Liver (tissue), 9 donors: ENCODE measurements around the gene OLFML1. TPM values are rescaled to one million over a fixed set of nuclear protein-coding genes. Genes with fewer than 3 reads are reported as not detected.

ENCODE experiments used
- DNase-seq: peaks from one replicate; pipeline ENCODE4 v3.0.0-alpha.2; 2017; ENCODE audit warnings: low spot score
- H3K27ac ChIP-seq, 2 donors: one replicate each; pipeline ENCODE4 v1.7.0; 2013; ENCODE audit warnings: inconsistent platforms in 2 of 2, low read length in 2 of 2, control low read depth in 1 of 2, low read depth in 1 of 2, mild to moderate bottlenecking in 1 of 2
- H3K27me3 ChIP-seq, 4 donors: one replicate each; pipeline versions ENCODE4 v1.6.1 to v1.7.0; 2013; ENCODE audit warnings: low read length in 3 of 4, inconsistent platforms in 1 of 4, mild to moderate bottlenecking in 1 of 4, moderate library complexity in 1 of 4; ENCODE audit not compliant: control insufficient read depth in 4 of 4, insufficient read depth in 4 of 4
- H3K36me3 ChIP-seq, 4 donors: one replicate each; pipeline versions ENCODE4 v1.6.1 to v1.7.0; 2013; ENCODE audit warnings: low read length in 3 of 4, mild to moderate bottlenecking in 3 of 4, low read depth in 1 of 4, moderate library complexity in 1 of 4; ENCODE audit not compliant: control insufficient read depth in 4 of 4, insufficient read depth in 3 of 4
- H3K4me1 ChIP-seq, 4 donors: one replicate each; pipeline versions ENCODE4 v1.6.1 to v1.7.0; 2013; ENCODE audit warnings: low read length in 3 of 4, mild to moderate bottlenecking in 3 of 4, moderate library complexity in 1 of 4; ENCODE audit not compliant: control insufficient read depth in 4 of 4, insufficient read depth in 4 of 4
- H3K4me3 ChIP-seq, 3 donors: one replicate each; pipeline versions ENCODE4 v1.6.1 to v1.7.0; 2013; ENCODE audit warnings: low read length in 3 of 3, control low read depth in 1 of 3, low read depth in 1 of 3, mild to moderate bottlenecking in 1 of 3
- H3K9ac ChIP-seq, 2 donors: one replicate each; pipeline ENCODE4 v1.7.0; 2013; ENCODE audit warnings: low read length in 2 of 2, mild to moderate bottlenecking in 2 of 2, moderate library complexity in 2 of 2, control low read depth in 1 of 2, low read depth in 1 of 2
- H3K9me3 ChIP-seq, 4 donors: one replicate each; pipeline versions ENCODE4 v1.6.1 to v1.7.0; 2013; ENCODE audit warnings: low read length in 3 of 4; ENCODE audit not compliant: control insufficient read depth in 4 of 4
- ATF3 ChIP-seq: IDR thresholded peaks from 2 replicates; pipeline ENCODE4 v1.6.1; 2016; ENCODE audit warnings: antibody characterized with exemption
- EGR1 ChIP-seq, 2 donors: IDR thresholded peaks; 2 replicates each; pipeline ENCODE4 v1.6.1; 2016 to 2018; ENCODE audit warnings: antibody characterized with exemption in 2 of 2, low read depth in 2 of 2
- FOXA1 ChIP-seq: IDR thresholded peaks from 2 replicates; pipeline ENCODE4 v1.6.1; 2016; ENCODE audit warnings: antibody characterized with exemption
- FOXA2 ChIP-seq: IDR thresholded peaks from 2 replicates; pipeline ENCODE4 v1.6.1; 2016; ENCODE audit warnings: antibody characterized with exemption
- GABPA ChIP-seq, 2 donors: IDR thresholded peaks in 1 of 2; conservative IDR thresholded peaks in 1 of 2; 2 replicates each; pipeline ENCODE4 v1.6.1; 2016; ENCODE audit warnings: antibody characterized with exemption in 2 of 2, mild to moderate bottlenecking in 1 of 2, moderate library complexity in 1 of 2
- HNF4A ChIP-seq, 2 donors: conservative IDR thresholded peaks; 2 replicates each; pipeline ENCODE4 v1.6.1; 2016; ENCODE audit warnings: antibody characterized with exemption in 2 of 2, mild to moderate bottlenecking in 2 of 2
- HNF4G ChIP-seq: IDR thresholded peaks from 2 replicates; pipeline ENCODE4 v1.6.1; 2016; ENCODE audit warnings: antibody characterized with exemption
- JUND ChIP-seq, 2 donors: IDR thresholded peaks; 2 replicates each; pipeline ENCODE4 v1.6.1; 2016; ENCODE audit warnings: antibody characterized with exemption in 2 of 2
- NR2F2 ChIP-seq: IDR thresholded peaks from 2 replicates; pipeline ENCODE4 v1.6.1; 2016; ENCODE audit warnings: antibody characterized with exemption
- RAD21 ChIP-seq, 2 donors: IDR thresholded peaks; 2 replicates each; pipeline ENCODE4 v1.6.1; 2016; ENCODE audit warnings: antibody characterized with exemption in 2 of 2, mild to moderate bottlenecking in 2 of 2
- REST ChIP-seq: IDR thresholded peaks from 2 replicates; pipeline ENCODE4 v1.6.1; 2016; ENCODE audit warnings: antibody characterized with exemption, mild to moderate bottlenecking
- RXRA ChIP-seq, 2 donors: IDR thresholded peaks; 2 replicates each; pipeline ENCODE4 v1.6.1; 2017 to 2018; ENCODE audit warnings: antibody characterized with exemption in 2 of 2, mild to moderate bottlenecking in 1 of 2
- SP1 ChIP-seq: IDR thresholded peaks from 2 replicates; pipeline ENCODE4 v1.6.1; 2018; ENCODE audit warnings: antibody characterized with exemption, mild to moderate bottlenecking
- TAF1 ChIP-seq: conservative IDR thresholded peaks from 2 replicates; pipeline ENCODE4 v1.6.1; 2016; ENCODE audit warnings: antibody characterized with exemption, mild to moderate bottlenecking
- YY1 ChIP-seq: IDR thresholded peaks from 2 replicates; pipeline ENCODE4 v1.6.1; 2016; ENCODE audit warnings: antibody characterized with exemption, mild to moderate bottlenecking
- WGBS: extraction: QIAGEN DNeasy Blood & Tissue Kit; methylation state at CpG from one replicate; pipeline ENCODE4 v1.1.7; 2013; 5-methylcytosine and 5-hydroxymethylcytosine counted together
- polyA plus RNA-seq, 2 donors: library from polyadenylated mRNA; stranded (reverse) in 1 of 2; unstranded in 1 of 2; fragments of 200-250 nt in 1 of 2; fragments of >200 nt in 1 of 2; fragmentation: Nextera tagmentation in 1 of 2; extraction: Ambion mirVana in 1 of 2; gene quantifications; one replicate each; pipeline versions ENCODE4 v1.2.1 to v1.2.3, GENCODE V29; 2013 to 2015
- total RNA-seq, 2 donors: library from RNA; depleted of rRNA; stranded (reverse); fragments of >200 nt; gene quantifications; one replicate each; pipeline ENCODE4 v1.2.3, GENCODE V29; 2014
- TF ChIP-seq, protein P1 (sequence below): fragments of 150-350 bp; IDR thresholded peaks from 2 replicates; pipeline ENCODE4 v1.5.1; 2017; ENCODE audit warnings: improper control_type of control experiment, low read depth, low read length; ENCODE audit not compliant: missing input control
- TF ChIP-seq, protein P2 (sequence below): IDR thresholded peaks from 2 replicates; pipeline ENCODE4 v1.6.1; 2016; ENCODE audit warnings: antibody characterized with exemption
- TF ChIP-seq, protein P3 (sequence below): IDR thresholded peaks from 2 replicates; pipeline ENCODE4 v1.6.1; 2016; ENCODE audit warnings: antibody characterized with exemption
- donor health status: healthy.
- donor health status: healthy.
- donor health status: healthy.
- donor health status: healthy.
- donor health status: healthy.

The OLFML1 gene
- total and polyA plus RNA-seq, 4 donors = 2.8 to 4.2 (median 2.9) TPM

DNA sequence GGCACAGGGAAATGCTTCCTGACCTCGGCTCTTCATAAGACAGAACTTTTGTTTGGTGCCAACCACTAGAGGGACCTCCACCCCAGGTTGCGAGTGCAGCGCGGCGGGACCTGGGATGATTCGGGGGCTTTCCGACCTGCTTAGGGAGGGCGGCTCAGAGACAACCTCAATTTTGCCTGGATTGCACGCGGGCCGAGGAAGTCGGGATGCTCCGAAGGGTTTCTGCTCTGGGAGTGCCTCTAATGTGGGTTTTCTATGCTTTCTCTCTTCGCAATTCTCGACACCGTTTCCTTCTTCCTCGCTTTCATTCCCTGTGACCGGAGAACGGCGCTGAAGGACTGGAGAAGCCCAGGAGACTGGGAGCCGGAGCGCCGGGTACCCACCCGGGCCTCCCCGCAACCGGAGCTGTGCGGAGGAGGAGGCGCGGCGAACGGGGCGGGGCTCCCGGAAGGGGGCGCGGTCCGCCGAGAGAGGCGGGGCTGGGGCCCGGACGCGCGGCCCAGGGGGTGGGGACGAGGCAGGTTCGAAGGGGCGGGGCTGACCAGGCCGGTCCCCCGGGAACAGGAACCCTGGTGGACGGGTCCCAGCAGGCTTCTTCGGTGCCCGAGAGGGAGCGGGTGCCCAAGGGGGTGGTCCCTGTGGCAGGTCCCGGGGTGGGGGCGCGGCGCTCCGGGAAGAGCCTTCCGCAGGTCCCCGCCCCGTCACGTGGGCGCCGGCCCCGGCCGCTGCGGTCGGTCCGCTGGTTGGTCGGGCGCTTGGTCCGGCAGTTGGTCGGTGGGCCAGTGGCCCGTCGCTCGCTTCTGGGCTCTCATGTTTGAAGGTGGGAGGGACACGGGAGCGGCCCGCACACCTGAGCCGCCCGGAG is 28.2 kb downstream of the OLFML1 start, which contains the start of gene PPFIBP2:
Gene PPFIBP2, plus strand, starts transcription at position 766 of the 865 bp plus-strand sequence. CDS start 35,477 bp downstream, outside the sequence.
- Histone ChIP-seq H3K4me3 (peak within 1 kb of the TSS; percentile 77 to 88 (median 87)), H3K27ac (peak within 1 kb of the TSS; percentile 82 to 87), H3K36me3 (no peaks in the 10 kb centered on the region), H3K9ac (peak within 1 kb of the TSS; percentile 79 to 87), H3K9me3 (no peaks in the 10 kb centered on the region), H3K27me3 (no peaks in the 10 kb centered on the region), H3K4me1 (peaks cover 13 to 48% (median 37%) of the 10 kb centered on the region in 4 donors)
- peak; percentile 87 for DNase-seq
- WGBS = under 1% methylated on average over 79 of the region's 79 CpGs
- TF ChIP-seq HNF4G (no peak), TAF1 (peak; percentile 30), FOXA2 (no peak), GABPA (IDR thresholded peaks at IDR 0.05 in 1 of 2, conservative IDR thresholded peaks at IDR 0.05 in 1 of 2) (no peak), HNF4A (conservative IDR thresholded peaks at IDR 0.05) (peak in 1 of 2 donors; percentile 46), ATF3 (no peak), FOXA1 (no peak), REST (peak; percentile 31), RXRA (IDR thresholded peaks at IDR 0.05) (peak in 1 of 2 donors; percentile 16), EGR1 (IDR thresholded peaks at IDR 0.05; ENCODE audit: low read depth in 2 of 2) (no peak), RAD21 (IDR thresholded peaks at IDR 0.05) (peak; percentile 83 to 90), SP1 (peak; percentile 18), YY1 (no peak), JUND (IDR thresholded peaks at IDR 0.05) (no peak), NR2F2 (no peak)
- TF ChIP-seq, protein P1, sequence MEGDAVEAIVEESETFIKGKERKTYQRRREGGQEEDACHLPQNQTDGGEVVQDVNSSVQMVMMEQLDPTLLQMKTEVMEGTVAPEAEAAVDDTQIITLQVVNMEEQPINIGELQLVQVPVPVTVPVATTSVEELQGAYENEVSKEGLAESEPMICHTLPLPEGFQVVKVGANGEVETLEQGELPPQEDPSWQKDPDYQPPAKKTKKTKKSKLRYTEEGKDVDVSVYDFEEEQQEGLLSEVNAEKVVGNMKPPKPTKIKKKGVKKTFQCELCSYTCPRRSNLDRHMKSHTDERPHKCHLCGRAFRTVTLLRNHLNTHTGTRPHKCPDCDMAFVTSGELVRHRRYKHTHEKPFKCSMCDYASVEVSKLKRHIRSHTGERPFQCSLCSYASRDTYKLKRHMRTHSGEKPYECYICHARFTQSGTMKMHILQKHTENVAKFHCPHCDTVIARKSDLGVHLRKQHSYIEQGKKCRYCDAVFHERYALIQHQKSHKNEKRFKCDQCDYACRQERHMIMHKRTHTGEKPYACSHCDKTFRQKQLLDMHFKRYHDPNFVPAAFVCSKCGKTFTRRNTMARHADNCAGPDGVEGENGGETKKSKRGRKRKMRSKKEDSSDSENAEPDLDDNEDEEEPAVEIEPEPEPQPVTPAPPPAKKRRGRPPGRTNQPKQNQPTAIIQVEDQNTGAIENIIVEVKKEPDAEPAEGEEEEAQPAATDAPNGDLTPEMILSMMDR = peak; percentile 53
- TF ChIP-seq, protein P2, sequence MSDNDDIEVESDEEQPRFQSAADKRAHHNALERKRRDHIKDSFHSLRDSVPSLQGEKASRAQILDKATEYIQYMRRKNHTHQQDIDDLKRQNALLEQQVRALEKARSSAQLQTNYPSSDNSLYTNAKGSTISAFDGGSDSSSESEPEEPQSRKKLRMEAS = no peak
- TF ChIP-seq, protein P3, sequence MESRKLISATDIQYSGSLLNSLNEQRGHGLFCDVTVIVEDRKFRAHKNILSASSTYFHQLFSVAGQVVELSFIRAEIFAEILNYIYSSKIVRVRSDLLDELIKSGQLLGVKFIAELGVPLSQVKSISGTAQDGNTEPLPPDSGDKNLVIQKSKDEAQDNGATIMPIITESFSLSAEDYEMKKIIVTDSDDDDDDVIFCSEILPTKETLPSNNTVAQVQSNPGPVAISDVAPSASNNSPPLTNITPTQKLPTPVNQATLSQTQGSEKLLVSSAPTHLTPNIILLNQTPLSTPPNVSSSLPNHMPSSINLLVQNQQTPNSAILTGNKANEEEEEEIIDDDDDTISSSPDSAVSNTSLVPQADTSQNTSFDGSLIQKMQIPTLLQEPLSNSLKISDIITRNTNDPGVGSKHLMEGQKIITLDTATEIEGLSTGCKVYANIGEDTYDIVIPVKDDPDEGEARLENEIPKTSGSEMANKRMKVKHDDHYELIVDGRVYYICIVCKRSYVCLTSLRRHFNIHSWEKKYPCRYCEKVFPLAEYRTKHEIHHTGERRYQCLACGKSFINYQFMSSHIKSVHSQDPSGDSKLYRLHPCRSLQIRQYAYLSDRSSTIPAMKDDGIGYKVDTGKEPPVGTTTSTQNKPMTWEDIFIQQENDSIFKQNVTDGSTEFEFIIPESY = no peak
